Measurements from ENCODE around the gene THY1. TPM values are rescaled to one million over a fixed set of nuclear protein-coding genes. Genes with fewer than 3 reads are reported as not detected.

Gene THY1
- polyA plus RNA-seq, 1 donor (not counting 4 experiments of a cell fraction or from before 2014, with no cell fraction given), result 2.4 TPM

GRCh38 chr11:119421941-119422808 lies 797 bp downstream of the THY1 start:
- Histone ChIP-seq H3K79me2 (ENCODE audit: control insufficient read depth, insufficient read depth, low read length) (no peaks in the 10 kb centered on the region), H3K4me2 (ENCODE audit: control insufficient read depth, extremely low read depth, insufficient read depth, low read depth, low read length) (peak overlapping the region; percentile 63), H4K20me1 (ENCODE audit: control insufficient read depth, extremely low read depth, insufficient read depth, low read length) (no peaks in the 10 kb centered on the region), H3K9me1 (ENCODE audit: control insufficient read depth, extremely low read depth, insufficient read depth, low read length) (no peaks in the 10 kb centered on the region), H3K27ac (ENCODE audit: control insufficient read depth, insufficient read depth, low read length) (no peak overlapping the region), H3K4me1 (ENCODE audit: control insufficient read depth, extremely low read depth, insufficient read depth, low read length) (peaks cover 21% of the 10 kb centered on the region), H3K9me3 (ENCODE audit: control insufficient read depth, low read depth, low read length) (no peaks in the 10 kb centered on the region), H2AFZ (ENCODE audit: control insufficient read depth, low read length) (peak overlapping the region; percentile 36), H3K27me3 (ENCODE audit: control insufficient read depth, extremely low read depth, insufficient read depth, low read length) (peaks cover 39% of the 10 kb centered on the region), H3K9ac (ENCODE audit: control insufficient read depth, extremely low read depth, insufficient read depth, low read length) (no peak overlapping the region), H3K4me3 (ENCODE audit: control insufficient read depth in 2 of 3, extremely low read depth in 1 of 3, insufficient read depth in 2 of 3, low read depth in 1 of 3, low read length in 3 of 3) (peak overlapping the region; percentile 11 to 47 (median 13)), H3K36me3 (ENCODE audit: control insufficient read depth in 2 of 2, extremely low read depth in 1 of 2, insufficient read depth in 2 of 2, low read length in 2 of 2) (no peaks in the 10 kb centered on the region)
- dilution Hi-C loops (cut with MboI; ENCODE audit: extremely low pct_ligation_motif_present, low sequenced_read_pairs), result no loop called here
- TF ChIP-seq EZH2 (IDR thresholded peaks at IDR 0.05; ENCODE audit: low read length), result peak; percentile 47
- TF ChIP-seq, protein P1, sequence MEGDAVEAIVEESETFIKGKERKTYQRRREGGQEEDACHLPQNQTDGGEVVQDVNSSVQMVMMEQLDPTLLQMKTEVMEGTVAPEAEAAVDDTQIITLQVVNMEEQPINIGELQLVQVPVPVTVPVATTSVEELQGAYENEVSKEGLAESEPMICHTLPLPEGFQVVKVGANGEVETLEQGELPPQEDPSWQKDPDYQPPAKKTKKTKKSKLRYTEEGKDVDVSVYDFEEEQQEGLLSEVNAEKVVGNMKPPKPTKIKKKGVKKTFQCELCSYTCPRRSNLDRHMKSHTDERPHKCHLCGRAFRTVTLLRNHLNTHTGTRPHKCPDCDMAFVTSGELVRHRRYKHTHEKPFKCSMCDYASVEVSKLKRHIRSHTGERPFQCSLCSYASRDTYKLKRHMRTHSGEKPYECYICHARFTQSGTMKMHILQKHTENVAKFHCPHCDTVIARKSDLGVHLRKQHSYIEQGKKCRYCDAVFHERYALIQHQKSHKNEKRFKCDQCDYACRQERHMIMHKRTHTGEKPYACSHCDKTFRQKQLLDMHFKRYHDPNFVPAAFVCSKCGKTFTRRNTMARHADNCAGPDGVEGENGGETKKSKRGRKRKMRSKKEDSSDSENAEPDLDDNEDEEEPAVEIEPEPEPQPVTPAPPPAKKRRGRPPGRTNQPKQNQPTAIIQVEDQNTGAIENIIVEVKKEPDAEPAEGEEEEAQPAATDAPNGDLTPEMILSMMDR (optimal IDR thresholded peaks at IDR 0.05 in 1 of 3, IDR thresholded peaks at IDR 0.05 in 1 of 3, conservative IDR thresholded peaks at IDR 0.05 in 1 of 3; ENCODE audit: extremely low read depth in 1 of 3, insufficient read depth in 2 of 3, low read length in 3 of 3), result no peak
- DNase-seq (ENCODE audit: low read depth, low spot score) (no peak), FAIRE-seq (no peak)

DNA sequence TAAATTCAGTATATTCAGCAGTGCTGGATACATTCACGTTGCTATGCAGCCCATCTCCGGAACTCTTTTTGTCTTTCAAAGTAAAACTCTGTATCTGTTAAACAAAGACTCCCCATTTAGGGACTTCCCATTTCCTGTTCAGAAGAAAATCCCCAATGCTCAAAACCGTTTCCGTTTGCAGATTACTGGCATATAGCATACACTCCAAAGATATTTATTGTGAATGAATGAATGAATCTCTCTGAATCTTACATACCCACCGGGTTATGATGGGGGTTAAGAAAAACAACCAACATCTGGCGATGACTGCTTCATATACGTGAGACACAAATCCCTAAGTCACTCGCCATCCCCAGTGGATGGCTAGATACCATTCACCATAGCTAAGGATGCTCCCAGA lies 1.6 kb downstream of the THY1 start:
- Histone ChIP-seq H3K9me1 (ENCODE audit: control insufficient read depth, extremely low read depth, insufficient read depth, low read length) (no peaks in the 10 kb centered on the region), H2AFZ (ENCODE audit: control insufficient read depth, low read length) (no peak overlapping the region), H4K20me1 (ENCODE audit: control insufficient read depth, extremely low read depth, insufficient read depth, low read length) (no peaks in the 10 kb centered on the region), H3K27ac (ENCODE audit: control insufficient read depth, insufficient read depth, low read length) (no peak overlapping the region), H3K4me3 (ENCODE audit: control insufficient read depth in 2 of 3, extremely low read depth in 1 of 3, insufficient read depth in 2 of 3, low read depth in 1 of 3, low read length in 3 of 3) (peak overlapping the region in 1 of 3 experiments; percentile 47), H3K9me3 (ENCODE audit: control insufficient read depth, low read depth, low read length) (no peaks in the 10 kb centered on the region), H3K36me3 (ENCODE audit: control insufficient read depth in 2 of 2, extremely low read depth in 1 of 2, insufficient read depth in 2 of 2, low read length in 2 of 2) (no peaks in the 10 kb centered on the region), H3K4me2 (ENCODE audit: control insufficient read depth, extremely low read depth, insufficient read depth, low read depth, low read length) (peak overlapping the region; percentile 63), H3K9ac (ENCODE audit: control insufficient read depth, extremely low read depth, insufficient read depth, low read length) (no peak overlapping the region), H3K27me3 (ENCODE audit: control insufficient read depth, extremely low read depth, insufficient read depth, low read length) (peaks cover 39% of the 10 kb centered on the region), H3K4me1 (ENCODE audit: control insufficient read depth, extremely low read depth, insufficient read depth, low read length) (peaks cover 25% of the 10 kb centered on the region), H3K79me2 (ENCODE audit: control insufficient read depth, insufficient read depth, low read length) (no peaks in the 10 kb centered on the region)
- dilution Hi-C loops (cut with MboI; ENCODE audit: extremely low pct_ligation_motif_present, low sequenced_read_pairs), result no loop called here
- TF ChIP-seq EZH2 (IDR thresholded peaks at IDR 0.05; ENCODE audit: low read length), result no peak
- TF ChIP-seq, protein P1 (optimal IDR thresholded peaks at IDR 0.05 in 1 of 3, IDR thresholded peaks at IDR 0.05 in 1 of 3, conservative IDR thresholded peaks at IDR 0.05 in 1 of 3; ENCODE audit: extremely low read depth in 1 of 3, insufficient read depth in 2 of 3, low read length in 3 of 3), result no peak
- no peak for DNase-seq (ENCODE audit: low read depth, low spot score)
- FAIRE-seq, result no peak

All from keratinocyte (primary cell).